GM18858 (cell line): ENCODE results near the gene NT5DC3.

Experiments
- ATAC-seq: cut with Tn5 transposase; IDR thresholded peaks from one replicate; pipeline ENCODE4 v1.9.1; 2021; ENCODE audit not compliant: unreplicated experiment

Gene NT5DC3

DNA sequence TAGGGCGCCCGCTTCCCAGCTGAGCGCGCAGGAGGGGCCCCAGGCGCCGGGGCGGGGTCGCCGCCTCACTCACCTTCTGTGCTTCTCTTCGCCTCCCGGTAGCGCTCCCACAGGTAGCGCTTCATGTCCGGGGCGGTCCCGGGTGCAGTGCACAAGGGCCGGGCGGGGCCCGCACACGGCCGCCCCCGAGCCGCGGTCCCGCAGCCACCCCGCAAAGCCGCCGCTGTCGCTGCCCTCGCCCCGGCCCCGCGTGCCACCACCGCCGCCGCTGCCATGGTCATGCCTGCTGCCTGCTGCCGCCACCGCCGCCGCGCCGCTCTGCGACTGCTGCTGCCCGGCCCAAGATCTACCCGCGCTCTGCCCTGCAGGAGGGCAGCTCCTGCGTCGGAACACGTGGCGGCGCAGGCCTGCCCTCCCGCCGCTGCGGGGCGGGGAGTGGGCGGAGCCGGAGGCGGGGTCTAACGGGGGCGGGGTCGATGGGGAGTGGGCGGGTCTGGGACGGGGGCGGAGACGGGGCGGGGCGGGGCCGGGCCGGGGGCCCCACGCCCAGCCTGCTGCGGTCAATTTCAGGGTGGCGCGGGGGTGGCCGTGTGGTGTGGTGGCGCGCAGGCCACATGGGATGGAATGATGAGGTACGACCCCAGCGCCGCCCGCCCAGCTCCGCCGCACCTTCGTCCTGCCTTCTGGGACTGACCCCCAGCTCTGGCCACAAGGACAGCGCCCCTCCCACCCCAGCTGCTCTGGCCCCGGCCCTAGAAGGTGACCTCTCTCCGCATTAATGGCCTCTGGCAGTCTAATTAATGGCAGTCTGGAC is at the start of gene NT5DC3:
NT5DC3 (minus strand) TSS at position 359 of the 814 bp plus-strand sequence; CDS start at position 281, 78 bp downstream.
- ATAC-seq, result peak; percentile 71

DNA sequence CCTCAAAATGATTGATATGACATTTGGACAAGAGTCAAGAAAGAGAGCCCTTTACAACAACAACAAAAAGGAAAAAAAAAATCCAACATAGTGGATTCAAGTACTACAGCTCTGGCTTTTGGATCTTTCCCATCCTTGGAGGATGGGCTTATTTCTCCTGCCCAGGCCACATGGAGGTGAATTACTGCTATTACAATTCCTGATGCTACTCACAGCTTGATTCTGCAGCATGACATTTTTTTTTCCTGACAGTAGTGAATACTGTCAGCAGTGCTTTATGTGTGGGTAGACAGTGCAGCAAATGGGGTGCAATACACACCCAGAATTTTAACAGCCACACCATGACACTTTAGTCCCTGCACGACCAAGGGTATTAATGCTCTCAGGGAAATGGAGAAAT is 46.7 kb upstream of the NT5DC3 start:
- ATAC-seq, result no peak

DNA sequence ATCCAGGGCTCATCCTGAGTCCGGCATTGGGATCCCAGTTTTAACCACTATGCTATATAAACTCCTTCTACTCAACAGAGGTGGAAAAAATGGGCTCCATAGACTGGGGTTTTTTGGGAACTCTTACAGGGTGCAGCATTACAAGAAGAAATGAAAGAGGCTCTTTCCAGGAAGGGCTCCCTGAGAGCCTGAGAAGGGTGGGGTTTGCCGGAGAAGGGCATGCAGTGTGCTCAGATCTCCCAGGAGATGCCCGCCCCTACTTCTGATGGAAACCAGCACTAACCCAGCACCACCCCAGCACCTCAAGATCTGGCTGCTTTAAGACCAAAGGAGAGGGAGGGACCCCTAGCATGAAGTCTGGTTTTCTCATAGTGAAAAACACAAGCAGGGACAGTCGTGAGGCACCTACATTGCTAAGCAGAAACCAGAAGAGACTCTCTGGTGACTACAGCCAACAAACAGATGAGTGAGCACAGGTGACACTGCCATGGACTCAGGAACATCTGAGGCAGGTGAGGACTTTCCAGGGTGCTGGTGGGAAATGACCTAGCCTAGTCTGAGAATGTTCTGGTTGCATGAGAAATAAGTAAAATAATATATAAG is 45.3 kb upstream of the NT5DC3 start:
- no peak for ATAC-seq

DNA sequence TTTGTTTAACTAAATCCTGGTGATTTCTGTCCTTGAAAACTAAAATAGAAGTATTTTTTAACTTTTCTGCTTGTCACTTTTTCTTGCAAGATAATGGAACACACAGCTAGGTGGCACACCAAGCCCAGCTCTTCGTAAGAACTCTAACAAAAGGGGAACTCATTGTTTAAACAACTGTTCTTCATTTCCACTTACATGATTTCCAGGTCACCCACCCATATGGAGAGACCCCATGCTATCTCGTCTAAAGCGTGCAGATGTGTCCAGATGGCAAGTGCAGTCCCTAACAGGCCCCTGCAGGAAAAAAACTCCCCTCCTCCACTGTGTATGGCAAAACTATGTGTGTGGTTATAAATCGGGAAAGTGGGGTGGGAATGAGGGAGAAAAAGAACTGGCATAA is 43.3 kb upstream of the NT5DC3 start:
- no peak for ATAC-seq

DNA sequence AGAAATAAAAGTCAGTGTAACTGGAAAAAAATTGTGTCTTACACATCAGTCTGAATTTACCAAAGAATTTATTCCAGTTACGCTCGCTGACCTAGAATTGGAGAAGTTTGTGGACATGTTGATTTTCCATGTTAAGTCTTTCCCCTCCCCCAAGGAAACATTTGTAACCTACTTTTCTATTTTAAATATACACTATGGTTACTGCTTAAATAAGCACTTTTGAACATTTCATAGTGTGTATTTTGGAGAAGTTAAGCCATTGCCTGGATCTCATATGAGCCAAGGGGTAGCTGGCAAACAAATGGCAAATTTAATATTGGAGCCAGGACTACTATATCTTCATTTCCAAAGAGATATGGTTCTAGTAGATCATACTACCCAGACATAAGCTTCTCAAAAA is 42.9 kb upstream of the NT5DC3 start:
- ATAC-seq, result no peak

DNA sequence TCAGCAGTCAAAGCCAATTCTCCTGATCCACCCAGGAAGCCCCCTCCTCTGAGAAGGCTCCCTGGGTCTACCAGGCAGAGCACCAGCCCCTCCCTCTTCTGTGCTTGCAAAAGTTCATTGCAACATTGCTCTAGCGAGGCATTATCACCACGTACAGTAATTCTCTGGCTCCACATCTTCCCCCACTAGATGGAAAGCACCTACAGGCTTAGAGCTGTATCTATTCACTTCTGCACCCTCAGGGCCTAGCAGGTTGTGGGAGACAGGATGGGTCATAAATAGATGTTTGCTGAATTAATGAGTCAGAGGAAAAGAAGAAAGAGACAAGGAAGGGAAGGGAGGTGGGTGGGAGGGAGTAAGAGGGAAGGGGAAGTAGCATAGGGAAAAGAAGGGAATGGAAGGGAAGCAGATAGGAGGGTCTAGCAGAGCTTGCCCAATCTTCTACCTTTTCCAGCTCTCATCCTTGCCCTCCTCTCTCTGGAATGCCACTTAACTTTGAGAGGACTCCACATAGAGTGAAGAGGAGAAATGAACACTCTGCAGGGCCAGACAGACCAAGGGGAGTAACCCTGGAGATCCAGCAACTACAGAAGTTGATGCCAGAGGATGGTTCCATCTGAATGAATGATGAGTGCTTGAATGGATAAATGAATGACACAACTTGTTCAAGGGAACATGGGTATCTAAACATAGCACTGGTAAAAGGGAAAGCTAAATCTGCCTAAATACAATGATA is 42.0 kb upstream of the NT5DC3 start:
- no peak for ATAC-seq

DNA sequence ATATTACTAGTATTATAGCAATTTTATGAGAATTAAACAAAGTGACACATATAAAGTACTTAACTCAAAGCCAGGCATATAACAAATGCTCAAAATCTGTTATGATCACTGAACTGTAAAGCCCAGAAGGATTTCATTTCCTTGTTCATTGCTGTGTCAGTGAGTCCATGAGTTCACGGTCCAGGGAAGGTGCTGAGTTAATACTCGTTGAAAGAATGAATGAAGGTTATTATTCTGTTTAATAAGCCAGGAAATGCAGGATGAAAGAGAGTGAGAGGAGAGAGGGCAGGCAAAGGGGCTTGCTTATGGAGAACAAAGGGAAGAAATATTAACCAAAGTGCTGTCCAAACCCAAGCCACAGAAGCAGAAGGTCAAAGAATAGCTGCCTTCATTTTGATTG is 40.2 kb upstream of the NT5DC3 start:
- ATAC-seq, result no peak

DNA sequence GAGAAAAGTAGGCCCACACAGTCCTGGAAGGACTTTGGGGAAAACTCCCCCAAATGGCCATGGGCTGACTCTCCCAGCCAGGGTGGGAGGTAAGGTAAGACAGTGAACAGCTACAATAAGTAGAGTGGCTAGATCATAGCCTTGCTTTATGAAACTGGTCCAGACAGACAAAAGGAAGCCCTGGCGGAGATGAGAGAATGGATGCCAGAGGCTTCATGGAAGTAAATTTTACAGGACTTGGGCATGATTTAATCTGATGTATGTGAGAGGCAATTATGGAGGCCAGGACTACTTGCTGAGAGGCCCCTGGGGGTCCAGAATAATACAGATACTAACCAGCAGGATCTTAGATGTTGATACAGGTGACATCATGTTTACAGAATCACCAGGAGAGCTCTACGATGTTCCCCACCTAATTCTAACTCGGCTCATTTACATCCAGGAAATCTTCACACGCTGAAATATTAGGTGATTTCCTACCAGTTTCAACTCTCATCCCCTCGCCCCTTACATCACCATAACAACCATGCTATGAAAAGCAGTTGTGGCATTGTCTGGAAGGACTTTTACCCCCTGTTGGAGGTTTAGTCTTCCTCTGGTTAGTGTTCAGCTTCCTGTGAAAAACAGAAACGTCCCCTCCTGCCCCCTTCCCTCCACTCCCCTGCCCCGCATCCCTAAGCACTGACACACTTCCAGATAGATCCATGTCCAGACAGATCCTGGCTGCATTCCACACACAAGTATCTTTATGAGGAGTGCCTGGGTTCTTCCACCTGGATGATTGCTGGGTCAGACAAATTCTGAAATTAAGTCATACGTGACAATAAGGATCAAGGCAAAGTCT is 39.5 kb upstream of the NT5DC3 start:
- ATAC-seq, result no peak

DNA sequence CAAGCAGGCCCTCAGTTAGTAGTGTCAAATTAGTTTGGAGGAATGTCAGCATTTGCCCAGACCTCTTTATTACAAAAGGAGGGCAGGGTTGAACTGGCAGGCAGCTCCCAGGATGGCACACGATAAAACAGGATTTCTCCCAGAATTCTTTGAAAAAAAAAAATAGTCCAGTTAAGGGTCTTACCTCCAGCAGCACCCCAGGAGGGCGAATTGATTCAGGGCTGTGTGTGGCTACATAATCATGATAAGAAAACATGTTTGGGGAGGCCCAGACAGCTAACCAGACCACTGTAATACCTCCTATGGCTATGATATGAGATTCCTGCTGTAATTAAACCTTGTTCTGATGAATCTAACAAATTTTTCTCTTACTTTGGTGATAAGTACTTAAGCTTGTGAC is 38.8 kb upstream of the NT5DC3 start:
- ATAC-seq, result no peak

DNA sequence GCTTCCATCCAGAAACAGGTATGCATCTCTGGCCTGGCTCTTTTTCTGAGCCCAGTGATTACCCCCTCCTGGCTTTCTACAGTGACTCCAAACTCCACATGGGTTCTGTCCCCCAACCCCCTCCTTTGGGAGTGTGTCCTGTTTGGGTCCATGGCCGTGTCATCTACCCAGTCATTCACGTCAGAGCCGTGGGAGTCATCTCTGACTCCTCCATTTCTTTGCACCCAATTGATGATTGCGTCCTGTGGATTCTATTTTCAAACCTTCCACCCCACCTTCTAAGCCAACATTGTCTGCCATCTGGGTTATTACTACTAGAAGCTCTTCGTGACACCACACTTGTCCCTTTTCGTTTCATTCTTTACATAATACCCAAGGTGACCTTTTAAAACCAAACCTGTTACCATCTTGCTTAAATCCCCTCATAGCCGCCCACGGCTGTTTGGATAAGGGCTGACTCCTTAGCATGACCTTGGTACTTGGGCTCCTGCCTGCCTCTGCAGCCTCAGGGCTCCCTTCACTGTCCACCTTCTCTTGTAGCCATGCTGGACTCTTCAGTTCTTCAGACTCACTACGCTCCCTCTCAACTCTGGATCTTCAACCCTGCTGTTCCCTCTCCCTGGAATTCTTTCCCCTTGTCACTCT is 38.1 kb upstream of the NT5DC3 start:
- no peak for ATAC-seq

DNA sequence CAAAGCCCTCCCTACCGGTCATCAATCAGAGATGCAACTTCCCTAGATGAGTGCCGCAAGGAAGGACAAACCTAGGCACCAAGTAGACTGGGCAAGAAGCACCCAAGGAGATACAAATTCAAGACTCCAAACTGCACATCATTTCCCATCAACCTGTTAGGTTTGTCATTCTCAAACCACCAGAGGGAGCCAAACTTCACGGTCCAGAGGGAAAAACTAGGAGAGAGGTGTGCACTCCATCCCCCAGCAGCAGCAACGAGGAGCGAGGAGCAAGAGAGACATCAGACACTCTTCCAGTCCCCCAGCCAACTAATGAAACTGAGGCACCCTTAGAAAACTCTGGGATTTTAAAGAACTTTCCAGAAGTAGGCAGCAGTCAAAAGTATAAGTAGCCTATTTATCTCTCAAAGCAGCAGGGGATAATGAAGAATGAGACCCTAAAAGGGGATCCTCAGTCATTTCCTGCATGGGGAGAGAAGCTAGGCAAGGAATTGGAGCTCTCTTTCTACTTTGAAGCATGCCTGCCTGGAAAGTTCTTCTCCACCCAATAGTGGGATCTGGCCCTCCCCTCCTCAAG is 37.0 kb upstream of the NT5DC3 start:
- no peak for ATAC-seq

DNA sequence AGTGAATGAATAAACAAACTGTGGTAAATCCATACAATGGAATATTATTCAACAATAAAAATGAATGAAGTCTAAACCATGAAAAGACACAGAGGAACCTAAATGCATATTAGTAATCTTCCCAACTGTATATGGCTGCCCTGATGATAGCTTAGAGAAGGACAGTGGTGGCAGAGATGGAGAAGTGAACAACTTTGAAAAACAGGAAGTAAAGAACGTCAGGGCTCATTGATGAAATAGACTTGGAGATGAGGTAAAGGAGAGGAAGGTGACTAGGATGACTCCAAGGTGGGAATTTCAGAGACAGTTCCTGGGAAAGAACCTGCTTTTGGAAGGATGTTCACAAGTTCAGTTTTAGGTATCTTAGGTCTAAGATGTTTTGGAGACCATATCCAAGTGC is 36.3 kb upstream of the NT5DC3 start:
- ATAC-seq, result no peak

DNA sequence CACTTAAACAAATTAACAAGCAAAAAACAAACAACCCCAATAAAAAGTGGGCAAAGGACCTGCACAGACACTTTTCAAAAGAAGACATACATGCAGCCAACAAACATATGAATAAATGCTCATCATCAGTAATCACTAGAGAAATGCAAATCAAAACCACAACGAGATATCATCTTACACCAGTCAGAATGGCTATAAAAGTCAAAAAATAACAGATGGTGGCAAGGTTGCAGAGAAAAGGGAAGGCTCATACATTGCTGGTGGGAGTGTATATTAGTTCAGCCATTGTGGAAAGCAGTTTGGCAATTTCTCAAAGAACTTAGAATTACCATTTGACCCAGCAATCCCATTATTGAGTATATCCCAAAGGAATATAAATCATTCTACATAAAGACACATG is 34.6 kb upstream of the NT5DC3 start:
- no peak for ATAC-seq

DNA sequence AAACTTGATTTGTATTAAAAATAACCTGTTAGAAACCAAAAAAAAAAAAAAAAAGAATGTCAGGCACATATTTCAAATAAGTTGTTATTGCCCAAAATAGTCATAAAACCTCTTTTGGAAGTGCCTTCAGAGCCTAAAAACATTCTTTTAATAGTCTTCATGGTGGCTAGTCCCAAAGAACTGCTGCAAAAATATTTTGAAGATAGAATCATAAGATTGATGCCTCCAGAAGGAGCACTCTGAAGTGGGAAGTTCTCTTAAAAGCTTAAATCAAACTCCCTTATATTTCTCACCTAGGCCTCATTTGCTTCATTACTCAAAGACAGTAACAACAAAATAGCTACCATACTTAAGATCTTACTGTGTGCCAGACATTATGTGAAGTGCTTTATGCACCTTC is 27.2 kb upstream of the NT5DC3 start:
- ATAC-seq, result no peak

DNA sequence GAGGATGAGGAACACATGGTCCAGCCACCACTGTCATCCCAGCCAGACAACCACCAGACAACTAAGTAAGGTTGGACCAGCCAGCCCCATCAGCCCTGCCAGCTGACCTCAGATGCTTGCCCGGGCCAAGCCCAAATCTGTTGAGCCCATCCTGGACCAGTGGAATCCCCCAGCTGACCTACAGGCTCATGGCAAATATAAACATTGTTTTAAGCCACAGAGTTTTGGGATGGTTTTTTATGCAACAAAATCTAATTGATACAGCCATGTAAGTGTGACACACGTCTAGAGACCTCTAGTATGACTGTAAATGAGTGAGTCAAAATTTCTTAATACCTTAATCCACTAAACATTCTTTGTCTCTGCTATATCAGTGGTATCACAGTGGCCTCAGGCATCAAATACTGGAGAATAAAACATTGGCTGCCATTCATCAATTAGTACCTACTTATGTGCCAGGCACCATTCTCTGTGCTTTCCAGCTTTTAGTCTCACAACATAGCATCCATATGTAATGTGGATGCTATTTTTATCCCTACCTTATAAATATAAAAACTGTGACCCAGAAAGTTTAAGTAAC is 24.2 kb upstream of the NT5DC3 start:
- no peak for ATAC-seq

DNA sequence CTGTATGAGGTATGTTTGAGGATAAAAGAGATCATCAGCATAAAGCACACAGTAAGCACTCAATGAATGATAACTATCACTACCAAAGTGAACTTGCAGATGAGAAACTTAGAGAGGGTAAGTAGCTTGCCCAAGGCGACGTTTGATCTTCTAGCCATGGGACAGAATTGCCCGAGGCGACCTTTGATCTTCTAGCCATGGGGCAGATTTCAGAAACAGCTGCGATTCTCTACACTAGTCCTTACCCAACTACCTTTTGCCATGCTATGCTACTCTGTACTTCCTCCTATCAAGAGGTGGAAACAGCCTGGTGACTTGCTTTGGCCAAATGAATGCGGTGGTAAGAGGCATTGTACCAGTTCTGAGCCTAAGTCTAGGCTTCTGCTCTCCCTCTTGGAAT is 23.7 kb upstream of the NT5DC3 start:
- ATAC-seq, result no peak

DNA sequence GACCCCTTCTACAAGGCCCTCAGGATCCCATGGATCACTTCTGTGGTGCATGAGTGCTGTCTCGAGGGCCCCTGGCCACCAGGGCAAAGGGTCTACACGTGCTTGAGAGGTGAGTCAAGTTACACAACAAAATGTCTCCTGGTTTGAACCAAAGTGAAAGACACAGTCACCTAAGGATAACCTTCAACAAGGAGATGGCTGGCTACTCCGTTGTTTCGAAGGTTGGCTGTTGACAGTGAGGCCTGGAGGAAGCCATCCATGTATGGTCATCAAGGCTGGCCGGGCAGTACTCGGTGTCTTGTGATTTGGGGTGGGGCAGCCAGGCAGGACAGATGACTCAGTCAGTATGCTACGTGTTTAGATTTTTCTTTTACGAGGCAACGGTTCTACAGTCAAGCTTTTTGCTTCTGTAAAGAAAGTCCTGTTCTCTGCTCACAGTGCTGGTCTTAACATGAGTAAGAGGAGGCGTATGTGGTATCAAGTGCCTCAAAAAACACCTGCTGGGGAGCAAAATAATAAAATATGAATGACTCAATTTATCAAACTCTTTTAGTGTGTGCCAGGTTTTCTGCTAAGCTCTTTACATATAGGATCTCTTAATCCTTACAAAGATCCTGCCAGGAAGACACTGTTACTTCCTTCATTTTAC is 18.0 kb upstream of the NT5DC3 start:
- no peak for ATAC-seq

DNA sequence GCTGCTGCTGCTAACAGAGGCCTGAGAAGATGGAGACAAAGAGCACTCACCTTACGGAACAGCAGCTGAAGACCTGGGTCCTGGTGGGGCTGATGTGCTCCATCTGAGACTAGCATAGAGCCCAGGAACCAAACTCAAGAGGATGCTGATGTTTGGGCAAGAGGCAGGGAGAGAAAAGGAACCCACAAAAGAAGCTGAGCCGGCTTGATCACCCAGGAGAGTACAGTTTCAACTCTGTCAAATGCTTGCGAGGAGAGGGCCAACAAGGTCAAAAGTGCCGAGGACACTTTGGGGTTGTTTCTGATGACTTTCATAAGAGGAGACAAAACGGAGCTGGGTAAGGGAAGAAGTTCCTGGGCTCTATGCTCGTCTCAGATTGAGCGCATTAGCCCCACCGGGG is 17.3 kb upstream of the NT5DC3 start:
- no peak for ATAC-seq

DNA sequence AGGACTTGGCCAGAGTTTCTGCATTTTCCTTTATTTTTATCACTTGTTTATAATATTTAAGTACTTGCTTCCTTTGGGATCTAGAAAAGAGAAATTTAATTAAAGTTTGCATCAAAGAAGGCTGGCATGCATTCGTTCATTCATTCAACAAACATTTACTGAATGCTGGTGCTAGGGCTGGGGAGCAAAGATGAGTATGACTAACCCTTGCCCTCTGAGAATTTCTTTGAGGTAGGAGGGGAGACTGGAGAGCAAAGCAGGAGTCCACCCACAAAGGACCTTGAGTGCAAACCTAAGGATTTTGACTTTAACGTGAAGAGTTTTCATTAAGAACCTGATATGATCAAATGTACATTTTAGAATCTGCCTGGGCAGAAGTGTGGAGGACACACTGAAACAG is 16.1 kb upstream of the NT5DC3 start:
- ATAC-seq, result no peak
